Brain microvascular endothelial cell (primary cell): Measurements from ENCODE around the gene ANO1.

Source experiments
- DNase-seq: peaks from one replicate; pipeline ENCODE4 v3.0.0-alpha.2; 2020
- H3K27ac ChIP-seq: fragments of 250-450 bp; sonication (Bioruptor Pico); 2 replicates; pipeline ENCODE4 v1.5.1; 2020; ENCODE audit warnings: mild to moderate bottlenecking, moderate library complexity
- H3K27me3 ChIP-seq: fragments of 250-450 bp; sonication (Bioruptor Pico); replicated peaks from 2 replicates; pipeline ENCODE4 v1.5.1; 2020; ENCODE audit warnings: mild to moderate bottlenecking
- H3K36me3 ChIP-seq: fragments of 250-450 bp; sonication (Bioruptor Pico); replicated peaks from 2 replicates; pipeline ENCODE4 v1.5.1; 2020; ENCODE audit warnings: mild to moderate bottlenecking
- H3K4me3 ChIP-seq: 2 replicates; pipeline ENCODE4 v1.5.1; 2011; ENCODE audit warnings: low read depth, mild to moderate bottlenecking, control low read depth, low read length, moderate library complexity
- CTCF ChIP-seq: IDR thresholded peaks from 2 replicates; pipeline ENCODE4 v1.5.1; 2011; ENCODE audit warnings: low read depth, mild to moderate bottlenecking, moderate library complexity, low read length, control low read depth, inconsistent platforms; ENCODE audit errors: missing control alignments
- in situ Hi-C: cut with HindIII; loops from 2 replicates; pipeline ENCODE4 v1.10.0; 2017; ENCODE audit warnings: low sequenced_read_pairs, low pct_ligation_motif_present

Gene ANO1

GRCh38 chr11:70230151-70230839 is 152.2 kb downstream of the ANO1 start:
- in situ Hi-C loops: no loop called here
- TF ChIP-seq CTCF: no peak
- Histone ChIP-seq H3K27ac (no peak overlapping the region), H3K36me3 (no peaks in the 10 kb centered on the region), H3K27me3 (no peaks in the 10 kb centered on the region), H3K4me3 (no peak overlapping the region)
- no peak for DNase-seq

GRCh38 chr11:70230840-70231710 is 153.0 kb downstream of the ANO1 start:
- H3K4me3 ChIP-seq: no peak overlapping the region
- in situ Hi-C loops: no loop called here
- no peaks in the 10 kb centered on the region for H3K27me3 ChIP-seq
- TF ChIP-seq CTCF: no peak
- DNase-seq: no peak
- H3K27ac ChIP-seq: no peak overlapping the region
- no peaks in the 10 kb centered on the region for H3K36me3 ChIP-seq

- Histone ChIP-seq H3K36me3 (no peaks in the 10 kb centered on the region), H3K4me3 (no peak overlapping the region)
Observed at GRCh38 chr11:70233034-70233433, 154.9 kb downstream of the ANO1 start.

GRCh38 chr11:70233511-70233934 is 155.4 kb downstream of the ANO1 start:
- peak; percentile 89 for DNase-seq
- in situ Hi-C loops: no loop called here
- H3K4me3 ChIP-seq: no peak overlapping the region
- no peak for TF ChIP-seq CTCF
- H3K27ac ChIP-seq: peak overlapping the region; percentile 57
- H3K36me3 ChIP-seq: no peaks in the 10 kb centered on the region
- no peaks in the 10 kb centered on the region for H3K27me3 ChIP-seq

More at GRCh38 chr11:70233034-70233433, 154.9 kb downstream of the ANO1 start:
- TF ChIP-seq CTCF: no peak
- in situ Hi-C loops: no loop called here
- H3K27ac ChIP-seq: peak overlapping the region; percentile 57
- H3K27me3 ChIP-seq: no peaks in the 10 kb centered on the region
- no peak for DNase-seq

DNA sequence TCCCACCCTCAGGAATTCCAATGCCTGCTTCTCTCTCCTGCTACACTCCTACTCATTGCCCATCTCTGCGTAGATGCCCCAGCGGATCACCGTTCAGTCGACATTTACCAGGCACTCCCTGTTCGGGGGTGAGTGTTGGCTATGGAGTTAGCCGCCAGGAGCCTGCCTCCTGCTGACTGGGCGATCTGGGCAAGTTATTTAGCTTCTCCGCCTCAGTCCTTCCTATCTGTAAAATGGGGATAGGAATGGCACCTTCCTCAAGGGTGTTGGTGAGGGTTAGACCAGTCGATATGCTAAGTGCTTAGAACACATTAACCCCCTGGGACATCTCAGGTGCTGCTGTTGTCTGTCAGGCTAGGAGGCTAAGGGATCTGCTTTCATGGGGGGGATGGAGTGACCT is 155.8 kb downstream of the ANO1 start:
- Histone ChIP-seq H3K4me3 (no peak overlapping the region), H3K36me3 (no peaks in the 10 kb centered on the region), H3K27ac (peak overlapping the region; percentile 32), H3K27me3 (no peaks in the 10 kb centered on the region)
- DNase-seq: no peak
- no peak for TF ChIP-seq CTCF
- in situ Hi-C loops: no loop called here
